Measurements from ENCODE around the gene CBARP. TPM values are rescaled to one million over a fixed set of nuclear protein-coding genes. Genes with fewer than 3 reads are reported as not detected.

Gene CBARP
- total RNA-seq, 1 donor from 2014 or later, result 2.9 TPM

- peaks cover 34% of the 10 kb centered on the region for H3K36me3 ChIP-seq (ENCODE audit: control insufficient read depth, insufficient read depth, low read length)
- FAIRE-seq (no peak), DNase-seq (ENCODE audit: low read depth) (no peak)
- no peak for TF ChIP-seq CTCF (IDR thresholded peaks at IDR 0.05; ENCODE audit: insufficient read depth, low read length, severe bottlenecking)
- no peaks in the 10 kb centered on the region for H3K27me3 ChIP-seq (ENCODE audit: control insufficient read depth, insufficient read depth, low read length)
- H3K4me3 ChIP-seq (ENCODE audit: low read depth, low read length), result no peak overlapping the region
Observed at GRCh38 chr19:1258163-1258492, 20.3 kb upstream of the CBARP start.

GRCh38 chr19:1257475-1258162 lies 19.8 kb upstream of the CBARP start:
- Histone ChIP-seq H3K36me3 (ENCODE audit: control insufficient read depth, insufficient read depth, low read length) (peaks cover 34% of the 10 kb centered on the region), H3K4me3 (ENCODE audit: low read depth, low read length) (no peak overlapping the region), H3K27me3 (ENCODE audit: control insufficient read depth, insufficient read depth, low read length) (no peaks in the 10 kb centered on the region)
- TF ChIP-seq CTCF (IDR thresholded peaks at IDR 0.05; ENCODE audit: insufficient read depth, low read length, severe bottlenecking), result no peak
- DNase-seq (ENCODE audit: low read depth) (no peak), FAIRE-seq (no peak)

DNA sequence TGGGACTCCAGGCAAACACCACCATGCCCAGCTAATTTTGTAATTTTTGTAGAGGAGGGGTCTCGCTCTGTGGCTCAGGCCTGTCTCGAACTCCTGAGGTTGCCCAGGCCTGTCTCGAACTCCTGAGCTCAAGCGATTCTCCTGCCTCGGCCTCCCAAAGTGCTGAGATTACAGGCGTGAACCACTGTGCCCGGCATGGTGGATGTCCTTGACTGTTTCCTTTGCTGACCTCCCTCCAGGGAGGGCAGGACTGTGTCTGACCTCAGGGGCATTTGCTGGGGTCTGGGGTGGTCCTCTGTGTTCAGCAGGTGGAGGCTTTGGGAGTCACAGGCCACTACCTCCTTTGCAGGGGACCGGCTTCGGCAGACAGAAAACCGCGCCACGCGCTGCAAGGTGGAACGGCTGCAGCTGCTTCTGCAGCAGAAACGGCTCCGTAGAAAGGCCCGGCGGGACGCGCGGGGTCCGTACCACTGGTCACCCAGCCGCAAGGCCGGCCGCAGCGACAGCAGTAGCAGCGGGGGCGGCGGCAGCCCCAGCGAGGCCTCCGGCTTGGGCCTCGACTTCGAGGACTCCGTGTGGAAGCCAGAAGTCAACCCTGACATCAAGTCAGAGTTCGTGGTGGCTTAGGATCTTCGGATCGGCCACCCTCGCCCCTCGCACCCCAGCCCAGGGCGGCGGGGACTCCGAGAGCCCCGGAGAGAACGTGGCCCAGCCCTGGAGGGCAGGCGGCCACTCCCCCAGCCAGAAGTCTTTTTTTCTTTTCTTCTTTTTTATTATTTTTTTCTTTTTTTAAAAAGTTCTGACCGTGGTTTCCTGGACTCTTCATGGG lies 19.1 kb upstream of the CBARP start:
- DNase-seq (ENCODE audit: low read depth) (no peak), FAIRE-seq (no peak)
- peaks cover 35% of the 10 kb centered on the region for H3K36me3 ChIP-seq (ENCODE audit: control insufficient read depth, insufficient read depth, low read length)
- no peak overlapping the region for H3K4me3 ChIP-seq (ENCODE audit: low read depth, low read length)
- no peaks in the 10 kb centered on the region for H3K27me3 ChIP-seq (ENCODE audit: control insufficient read depth, insufficient read depth, low read length)
- TF ChIP-seq CTCF (IDR thresholded peaks at IDR 0.05; ENCODE audit: insufficient read depth, low read length, severe bottlenecking), result no peak

DNA sequence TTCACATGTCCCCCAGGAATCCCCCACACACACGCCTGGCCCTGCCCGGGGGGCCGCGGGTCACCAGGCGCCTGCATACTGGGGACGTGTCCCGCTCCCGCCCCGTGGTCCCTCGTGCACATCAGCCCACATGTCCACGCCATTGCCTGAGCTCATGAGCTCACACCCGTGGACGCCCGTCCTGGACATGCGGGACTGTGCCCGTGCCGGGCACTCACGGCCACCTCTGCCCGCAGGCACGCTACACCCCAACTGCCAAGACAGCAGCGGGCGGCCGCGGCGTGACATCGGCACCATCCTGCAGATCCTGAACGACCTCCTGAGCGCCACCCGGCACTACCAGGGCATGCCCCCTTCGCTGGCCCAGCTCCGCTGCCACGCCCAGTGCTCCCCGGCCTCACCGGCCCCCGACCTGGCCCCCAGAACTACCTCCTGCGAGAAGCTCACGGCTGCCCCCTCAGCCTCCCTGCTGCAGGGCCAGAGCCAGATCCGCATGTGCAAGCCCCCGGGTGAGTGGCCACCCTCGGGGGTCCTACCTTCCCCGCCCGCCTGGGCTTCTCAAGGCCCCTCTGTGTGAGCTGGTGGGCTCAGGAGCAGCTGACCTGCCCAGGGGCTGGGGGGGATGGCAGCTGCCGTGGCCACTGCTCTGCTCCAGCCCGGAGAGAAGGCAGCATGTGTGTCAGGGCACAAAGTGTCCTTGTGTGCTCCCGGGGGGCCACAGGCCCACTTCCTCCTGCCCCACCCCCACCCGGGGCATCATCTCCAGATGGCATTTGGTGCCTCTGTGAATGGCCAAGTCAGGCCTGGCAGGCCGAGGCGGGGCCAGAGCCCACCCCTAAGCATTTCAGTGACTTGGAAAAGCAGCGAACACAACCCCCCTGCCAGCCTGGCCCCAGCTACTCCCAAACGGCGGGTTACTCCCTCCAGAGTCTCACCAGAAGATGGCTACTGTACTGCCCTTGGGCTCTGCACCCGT lies 17.7 kb upstream of the CBARP start:
- no peak for TF ChIP-seq CTCF (IDR thresholded peaks at IDR 0.05; ENCODE audit: insufficient read depth, low read length, severe bottlenecking)
- FAIRE-seq, result no peak
- peaks cover 44% of the 10 kb centered on the region for H3K36me3 ChIP-seq (ENCODE audit: control insufficient read depth, insufficient read depth, low read length)

GRCh38 chr19:1254530-1255185 lies 16.9 kb upstream of the CBARP start:
- Histone ChIP-seq H3K27me3 (ENCODE audit: control insufficient read depth, insufficient read depth, low read length) (no peaks in the 10 kb centered on the region), H3K36me3 (ENCODE audit: control insufficient read depth, insufficient read depth, low read length) (peaks cover 48% of the 10 kb centered on the region), H3K4me3 (ENCODE audit: low read depth, low read length) (no peak overlapping the region)
- TF ChIP-seq CTCF (IDR thresholded peaks at IDR 0.05; ENCODE audit: insufficient read depth, low read length, severe bottlenecking), result no peak
- DNase-seq (ENCODE audit: low read depth), result no peak
- FAIRE-seq, result no peak

More for the DNA sequence above, 17.7 kb upstream of the CBARP start:
- Histone ChIP-seq H3K4me3 (ENCODE audit: low read depth, low read length) (no peak overlapping the region), H3K27me3 (ENCODE audit: control insufficient read depth, insufficient read depth, low read length) (no peaks in the 10 kb centered on the region)
- no peak for DNase-seq (ENCODE audit: low read depth)
